ENCODE results near the gene GRIK4.

Gene GRIK4

GRCh38 chr11:120917559-120918239, 406.2 kb downstream of the GRIK4 start:
- TF ChIP-seq CTCF (IDR thresholded peaks at IDR 0.05; ENCODE audit: insufficient read depth, low read depth, low read length, missing control alignments): no peak
- peak; percentile 77 for DNase-seq (ENCODE audit: low read depth)

GRCh38 chr11:120918257-120918656, 406.7 kb downstream of the GRIK4 start:
- no peak overlapping the region for H3K4me3 ChIP-seq (ENCODE audit: low read depth, low read length)
- TF ChIP-seq CTCF (IDR thresholded peaks at IDR 0.05; ENCODE audit: insufficient read depth, low read depth, low read length, missing control alignments): no peak
- peak; percentile 51 for DNase-seq (ENCODE audit: low read depth)

More at GRCh38 chr11:120917559-120918239, 406.2 kb downstream of the GRIK4 start:
- no peak overlapping the region for H3K4me3 ChIP-seq (ENCODE audit: low read depth, low read length)

GRCh38 chr11:120919045-120919444, 407.5 kb downstream of the GRIK4 start:
- no peak for DNase-seq (ENCODE audit: low read depth)
- no peak for TF ChIP-seq CTCF (IDR thresholded peaks at IDR 0.05; ENCODE audit: insufficient read depth, low read depth, low read length, missing control alignments)
- H3K4me3 ChIP-seq (ENCODE audit: low read depth, low read length): no peak overlapping the region

GRCh38 chr11:120919566-120919965, 408.0 kb downstream of the GRIK4 start:
- H3K4me3 ChIP-seq (ENCODE audit: low read depth, low read length): no peak overlapping the region
- no peak for DNase-seq (ENCODE audit: low read depth)
- TF ChIP-seq CTCF (IDR thresholded peaks at IDR 0.05; ENCODE audit: insufficient read depth, low read depth, low read length, missing control alignments): no peak

GRCh38 chr11:120923866-120924508, 412.4 kb downstream of the GRIK4 start:
- peak; percentile 61 for DNase-seq (ENCODE audit: low read depth)
- no peak overlapping the region for H3K4me3 ChIP-seq (ENCODE audit: low read depth, low read length)
- TF ChIP-seq CTCF (IDR thresholded peaks at IDR 0.05; ENCODE audit: insufficient read depth, low read depth, low read length, missing control alignments): no peak

- no peak for TF ChIP-seq CTCF (IDR thresholded peaks at IDR 0.05; ENCODE audit: insufficient read depth, low read depth, low read length, missing control alignments)
- no peak overlapping the region for H3K4me3 ChIP-seq (ENCODE audit: low read depth, low read length)
- peak; percentile 94 for DNase-seq (ENCODE audit: low read depth)
Measured at GRCh38 chr11:120925944-120926343, 414.4 kb downstream of the GRIK4 start.

Measured in GM12865 (cell line).